Measurements from ENCODE around the gene KLHL40. TPM values are rescaled to one million over a fixed set of nuclear protein-coding genes. Genes with fewer than 3 reads are reported as not detected.

Gene KLHL40
- total and polyA plus RNA-seq, 11 donors = 0.19 to 6.8 (median 0.73) TPM; not detected in 1

DNA sequence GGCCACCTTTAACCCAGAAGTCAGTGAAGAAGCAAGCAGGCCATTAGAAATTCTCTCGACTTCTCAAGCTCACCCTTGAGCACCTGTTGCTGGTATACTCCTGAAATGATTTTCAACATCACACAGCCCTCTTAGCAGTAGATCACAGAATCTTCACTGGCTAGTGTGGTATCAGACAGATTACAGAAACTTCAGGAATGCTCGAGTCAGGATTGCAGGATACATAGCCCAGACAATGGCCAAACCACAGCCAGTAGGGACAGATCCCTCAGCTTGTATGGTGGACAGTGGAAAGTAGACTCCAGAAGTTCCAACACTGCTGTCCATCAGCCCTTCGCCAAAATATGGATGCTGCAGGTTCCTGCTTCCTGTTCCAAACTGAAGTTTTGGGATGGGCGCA is 4.5 kb upstream of the KLHL40 start:
- H3K9me3 ChIP-seq = peaks cover 0 to 24% (median 0%) of the 10 kb centered on the region in 12 donors
- H3K4me3 ChIP-seq = no peak overlapping the region
- no peak overlapping the region for H3K27ac ChIP-seq
- intact Hi-C loops (cut with DNase I) = no loop called here
- ATAC-seq = no peak
- 73 to 88% (median 78%) methylated on average over 4 of the region's 4 CpGs for WGBS, 4 donors
- peaks cover 0 to 25% (median 8%) of the 10 kb centered on the region in 12 donors for H3K4me1 ChIP-seq
- no peak for DNase-seq
- no peak for TF ChIP-seq POLR2A (IDR thresholded peaks at IDR 0.05)
- TF ChIP-seq, protein P1, sequence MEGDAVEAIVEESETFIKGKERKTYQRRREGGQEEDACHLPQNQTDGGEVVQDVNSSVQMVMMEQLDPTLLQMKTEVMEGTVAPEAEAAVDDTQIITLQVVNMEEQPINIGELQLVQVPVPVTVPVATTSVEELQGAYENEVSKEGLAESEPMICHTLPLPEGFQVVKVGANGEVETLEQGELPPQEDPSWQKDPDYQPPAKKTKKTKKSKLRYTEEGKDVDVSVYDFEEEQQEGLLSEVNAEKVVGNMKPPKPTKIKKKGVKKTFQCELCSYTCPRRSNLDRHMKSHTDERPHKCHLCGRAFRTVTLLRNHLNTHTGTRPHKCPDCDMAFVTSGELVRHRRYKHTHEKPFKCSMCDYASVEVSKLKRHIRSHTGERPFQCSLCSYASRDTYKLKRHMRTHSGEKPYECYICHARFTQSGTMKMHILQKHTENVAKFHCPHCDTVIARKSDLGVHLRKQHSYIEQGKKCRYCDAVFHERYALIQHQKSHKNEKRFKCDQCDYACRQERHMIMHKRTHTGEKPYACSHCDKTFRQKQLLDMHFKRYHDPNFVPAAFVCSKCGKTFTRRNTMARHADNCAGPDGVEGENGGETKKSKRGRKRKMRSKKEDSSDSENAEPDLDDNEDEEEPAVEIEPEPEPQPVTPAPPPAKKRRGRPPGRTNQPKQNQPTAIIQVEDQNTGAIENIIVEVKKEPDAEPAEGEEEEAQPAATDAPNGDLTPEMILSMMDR (IDR thresholded peaks at IDR 0.05) = no peak
- peaks cover 0 to under 1% (median 0%) of the 10 kb centered on the region in 9 donors for H3K27me3 ChIP-seq
- H3K36me3 ChIP-seq = no peaks in the 10 kb centered on the region

DNA sequence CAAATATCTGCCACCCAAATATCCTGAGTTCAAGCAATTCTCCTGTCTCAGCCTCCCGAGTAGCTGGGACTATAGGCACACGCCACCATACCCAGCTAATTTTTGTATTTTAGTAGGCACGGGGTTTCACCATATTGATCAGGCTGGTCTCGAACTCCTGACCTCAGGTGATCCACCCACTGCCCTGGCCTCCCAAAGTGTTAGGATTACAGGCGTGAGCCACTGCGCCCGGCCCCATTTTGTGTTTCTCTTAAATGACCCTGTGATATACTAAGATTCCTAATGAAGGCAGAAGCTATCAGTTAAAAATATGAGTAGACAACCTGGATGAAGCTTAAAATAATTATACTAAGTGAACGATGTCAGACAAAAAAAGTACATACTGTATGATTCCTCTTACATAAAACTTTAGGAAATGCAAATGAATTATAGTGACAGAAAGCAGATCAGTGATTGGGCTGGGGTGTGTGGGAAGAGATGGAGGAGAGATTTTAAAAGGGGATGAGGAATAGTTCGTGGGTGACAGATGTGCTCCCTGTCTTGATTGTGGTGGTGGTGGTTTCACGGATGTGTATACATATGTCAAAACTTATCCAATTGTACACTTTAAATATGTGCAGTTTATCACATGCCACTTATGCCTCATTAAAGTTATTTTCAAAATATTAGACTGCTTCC is 3.8 kb upstream of the KLHL40 start:
- TF ChIP-seq, protein P1 (IDR thresholded peaks at IDR 0.05) = no peak
- TF ChIP-seq POLR2A (IDR thresholded peaks at IDR 0.05) = no peak
- peak in 1 of 5 donors; percentile 10 for DNase-seq
- Histone ChIP-seq H3K4me3 (no peak overlapping the region), H3K4me1 (peaks cover 0 to 25% (median 8%) of the 10 kb centered on the region in 12 donors), H3K27me3 (peaks cover 0 to 6% (median 0%) of the 10 kb centered on the region in 9 donors), H3K9me3 (peaks cover 0 to 17% (median 0%) of the 10 kb centered on the region in 12 donors), H3K36me3 (no peaks in the 10 kb centered on the region), H3K27ac (peak overlapping the region in 1 of 12 donors; percentile 87)
- ATAC-seq = no peak
- intact Hi-C loops (cut with DNase I) = no loop called here
- 80 to 87% (median 83%) methylated on average over 10 of the region's 10 CpGs for WGBS, 4 donors

DNA sequence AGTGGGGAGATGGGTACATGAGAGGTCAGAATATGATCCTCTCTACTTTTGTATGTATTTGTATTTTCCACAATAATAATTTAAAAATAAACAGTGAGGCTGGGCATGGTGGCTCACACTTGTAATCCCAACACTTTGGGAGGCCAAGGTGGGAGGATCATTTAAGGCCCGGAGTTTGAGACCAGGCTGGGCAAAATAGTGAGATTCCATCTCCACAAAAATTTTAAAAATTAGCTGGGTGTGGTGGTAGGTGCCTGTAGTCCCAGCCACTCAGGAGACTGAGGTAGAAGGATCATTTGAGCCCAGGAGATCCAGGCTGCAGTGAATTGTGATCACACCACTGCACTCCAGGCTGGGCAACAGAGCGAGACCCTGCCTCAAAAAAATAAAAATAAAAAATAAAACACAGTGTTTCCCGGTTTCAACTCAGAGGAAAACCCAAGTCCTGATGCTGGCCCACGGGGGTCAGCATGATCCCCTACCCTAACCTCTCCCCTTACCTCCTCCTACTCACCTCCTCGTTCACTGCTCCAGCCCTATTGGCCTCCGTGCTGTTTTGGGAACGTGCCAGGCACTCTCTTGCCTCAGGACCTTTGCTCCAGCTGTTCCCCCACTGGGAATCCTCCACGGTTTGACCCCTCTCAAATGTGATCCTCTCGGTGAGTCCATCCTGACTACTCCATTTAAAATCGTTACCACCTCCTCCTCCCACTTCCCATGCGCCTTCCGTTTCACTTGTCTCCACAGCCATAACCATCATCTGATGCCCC is 2.9 kb upstream of the KLHL40 start:
- Histone ChIP-seq H3K36me3 (no peaks in the 10 kb centered on the region), H3K27me3 (peaks cover 0 to 6% (median 0%) of the 10 kb centered on the region in 9 donors), H3K4me1 (peaks cover 0 to 25% (median 8%) of the 10 kb centered on the region in 12 donors), H3K27ac (peak overlapping the region in 10 of 12 donors; percentile 79 to 96 (median 90)), H3K9me3 (peaks cover 0 to 11% (median 0%) of the 10 kb centered on the region in 12 donors), H3K4me3 (no peak overlapping the region)
- ATAC-seq = no peak
- WGBS, 4 donors = 70 to 72% (median 71%) methylated on average over 12 of the region's 12 CpGs
- TF ChIP-seq, protein P1 (IDR thresholded peaks at IDR 0.05) = no peak
- no peak for TF ChIP-seq POLR2A (IDR thresholded peaks at IDR 0.05)
- peak in 1 of 5 donors; percentile 15 for DNase-seq
- intact Hi-C loops (cut with DNase I) = no loop called here

Measured in heart left ventricle (tissue), 16 donors.